Measurements from ENCODE around the gene HECTD1.

Gene HECTD1

DNA sequence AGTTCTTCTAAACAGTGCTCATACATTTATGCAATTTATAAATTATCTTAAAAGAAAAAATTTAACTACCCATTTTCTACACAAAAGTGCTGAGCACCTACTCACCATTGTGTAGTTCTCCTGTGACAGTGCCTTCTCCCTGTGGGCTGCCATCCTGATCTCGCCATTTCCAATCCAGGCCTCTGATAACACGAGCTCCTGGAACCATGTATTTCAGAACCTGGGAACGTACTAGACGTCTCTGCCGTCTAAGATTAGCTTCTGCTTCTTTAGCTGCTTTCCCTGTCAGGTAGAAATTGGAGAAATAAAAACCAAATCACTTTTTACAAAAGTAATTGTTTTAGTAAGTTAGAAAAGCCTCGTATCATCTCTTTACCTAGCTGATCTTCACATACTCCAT lies 74.5 kb downstream of the HECTD1 start:
- TF ChIP-seq, protein P1, sequence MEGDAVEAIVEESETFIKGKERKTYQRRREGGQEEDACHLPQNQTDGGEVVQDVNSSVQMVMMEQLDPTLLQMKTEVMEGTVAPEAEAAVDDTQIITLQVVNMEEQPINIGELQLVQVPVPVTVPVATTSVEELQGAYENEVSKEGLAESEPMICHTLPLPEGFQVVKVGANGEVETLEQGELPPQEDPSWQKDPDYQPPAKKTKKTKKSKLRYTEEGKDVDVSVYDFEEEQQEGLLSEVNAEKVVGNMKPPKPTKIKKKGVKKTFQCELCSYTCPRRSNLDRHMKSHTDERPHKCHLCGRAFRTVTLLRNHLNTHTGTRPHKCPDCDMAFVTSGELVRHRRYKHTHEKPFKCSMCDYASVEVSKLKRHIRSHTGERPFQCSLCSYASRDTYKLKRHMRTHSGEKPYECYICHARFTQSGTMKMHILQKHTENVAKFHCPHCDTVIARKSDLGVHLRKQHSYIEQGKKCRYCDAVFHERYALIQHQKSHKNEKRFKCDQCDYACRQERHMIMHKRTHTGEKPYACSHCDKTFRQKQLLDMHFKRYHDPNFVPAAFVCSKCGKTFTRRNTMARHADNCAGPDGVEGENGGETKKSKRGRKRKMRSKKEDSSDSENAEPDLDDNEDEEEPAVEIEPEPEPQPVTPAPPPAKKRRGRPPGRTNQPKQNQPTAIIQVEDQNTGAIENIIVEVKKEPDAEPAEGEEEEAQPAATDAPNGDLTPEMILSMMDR (IDR thresholded peaks at IDR 0.05; ENCODE audit: low read depth, low read length), result no peak

DNA sequence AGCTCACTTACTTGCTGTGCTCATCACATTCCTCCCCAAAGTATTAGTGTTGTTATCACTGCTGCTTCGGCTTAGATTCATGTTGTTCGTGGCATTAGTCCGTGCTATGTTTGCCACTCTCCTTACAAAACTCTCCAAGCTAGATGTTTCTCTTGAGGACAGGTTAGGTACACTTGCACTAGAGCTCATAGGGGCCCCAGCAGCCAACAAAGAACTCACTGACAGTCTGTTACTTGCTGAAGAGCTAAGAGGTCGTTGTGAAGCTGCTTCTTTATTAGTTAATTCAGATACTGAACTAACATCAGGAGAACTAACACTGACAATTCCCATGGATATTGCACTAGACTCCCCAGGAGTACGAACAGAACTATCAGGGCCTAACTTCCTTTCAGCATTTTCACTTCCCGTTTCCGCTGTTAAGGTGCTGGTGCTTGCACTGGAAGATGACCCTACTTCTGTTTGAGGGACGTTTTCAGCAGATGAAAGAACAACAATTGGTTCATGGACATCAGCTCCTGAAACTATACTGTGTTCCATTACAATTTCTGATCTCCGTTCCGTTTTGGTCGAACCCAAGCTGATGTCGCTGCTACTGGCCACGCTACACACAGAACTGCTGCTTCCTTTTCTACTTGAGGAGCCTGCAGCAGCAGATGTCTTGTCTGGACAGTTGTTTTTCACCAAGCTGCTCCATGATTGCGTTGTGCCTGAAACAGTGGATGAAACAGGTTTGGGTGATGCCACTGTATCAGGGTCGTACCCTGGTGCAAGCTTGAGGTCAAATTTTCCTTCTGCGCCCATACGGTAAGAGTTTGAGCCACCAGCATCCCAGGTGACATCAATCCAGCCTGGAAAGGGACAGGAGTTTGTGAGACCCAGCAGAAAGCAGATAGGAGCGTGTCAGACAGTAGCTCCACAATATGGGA lies 78.7 kb downstream of the HECTD1 start:
- TF ChIP-seq, protein P1 (IDR thresholded peaks at IDR 0.05; ENCODE audit: low read depth, low read length), result no peak
- DNase-seq (ENCODE audit: extremely low read depth, low read depth), result no peak

More for the DNA sequence above, 74.5 kb downstream of the HECTD1 start:
- no peak for DNase-seq (ENCODE audit: extremely low read depth, low read depth)

DNA sequence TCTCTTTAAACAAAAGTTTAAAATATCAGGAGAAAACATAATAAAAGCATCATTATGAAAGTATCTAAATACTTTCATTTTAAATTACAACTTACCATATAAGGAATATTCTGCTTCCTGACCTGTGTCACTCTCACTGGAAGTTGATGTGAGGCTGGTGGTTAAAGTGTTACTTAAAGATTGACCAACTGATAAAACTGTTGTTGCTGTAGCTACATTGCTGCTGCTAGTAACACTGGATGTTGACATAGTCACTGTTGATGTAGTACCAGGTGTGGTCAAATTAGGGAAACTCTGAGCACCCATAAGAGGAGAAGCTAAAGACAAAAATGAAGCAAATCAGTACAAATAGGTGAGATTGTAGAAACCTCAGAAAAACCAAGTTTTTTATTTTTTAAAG lies 79.9 kb downstream of the HECTD1 start:
- DNase-seq (ENCODE audit: extremely low read depth, low read depth), result no peak
- TF ChIP-seq, protein P1 (IDR thresholded peaks at IDR 0.05; ENCODE audit: low read depth, low read length), result no peak

DNA sequence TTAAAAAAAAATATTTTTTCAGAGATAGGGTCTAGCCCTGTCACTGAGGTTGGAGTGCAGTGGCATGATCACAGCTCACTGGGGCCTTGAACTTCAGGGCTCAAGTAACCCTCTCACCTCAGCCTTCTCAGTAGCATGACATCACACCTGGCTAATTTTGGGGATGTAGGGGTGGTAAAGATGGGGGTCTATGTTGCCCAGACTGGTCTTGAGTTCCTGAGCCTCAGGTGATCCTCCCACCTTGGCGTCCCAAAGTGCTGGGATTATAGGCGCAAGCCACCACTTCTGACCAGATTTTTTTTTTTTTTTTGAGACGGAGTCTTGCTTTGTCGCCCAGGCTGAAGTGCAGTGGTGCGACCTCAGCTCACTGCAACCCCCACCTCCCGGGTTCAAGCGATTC lies 80.9 kb downstream of the HECTD1 start:
- no peak for DNase-seq (ENCODE audit: extremely low read depth, low read depth)
- TF ChIP-seq, protein P1 (IDR thresholded peaks at IDR 0.05; ENCODE audit: low read depth, low read length), result no peak

DNA sequence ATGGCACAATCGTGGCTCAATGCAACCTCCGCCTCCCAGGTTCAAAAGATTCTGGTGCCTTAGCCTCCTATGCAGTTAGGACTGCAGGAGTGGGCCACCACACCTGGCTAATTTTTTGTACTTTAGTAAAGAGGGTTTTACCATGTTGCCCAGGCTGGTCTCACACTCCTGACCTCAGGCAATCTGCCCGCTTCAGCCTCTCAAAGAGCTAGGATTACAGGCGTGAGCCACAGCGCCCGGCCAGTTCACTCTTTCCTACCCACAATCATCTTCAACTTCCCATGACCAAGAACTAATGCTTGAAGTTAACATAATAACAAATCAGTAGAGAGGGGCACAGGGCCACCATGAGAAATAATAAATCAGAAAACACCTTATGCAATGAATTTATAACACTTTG lies 82.4 kb downstream of the HECTD1 start:
- DNase-seq (ENCODE audit: extremely low read depth, low read depth), result no peak
- TF ChIP-seq, protein P1 (IDR thresholded peaks at IDR 0.05; ENCODE audit: low read depth, low read length), result no peak

DNA sequence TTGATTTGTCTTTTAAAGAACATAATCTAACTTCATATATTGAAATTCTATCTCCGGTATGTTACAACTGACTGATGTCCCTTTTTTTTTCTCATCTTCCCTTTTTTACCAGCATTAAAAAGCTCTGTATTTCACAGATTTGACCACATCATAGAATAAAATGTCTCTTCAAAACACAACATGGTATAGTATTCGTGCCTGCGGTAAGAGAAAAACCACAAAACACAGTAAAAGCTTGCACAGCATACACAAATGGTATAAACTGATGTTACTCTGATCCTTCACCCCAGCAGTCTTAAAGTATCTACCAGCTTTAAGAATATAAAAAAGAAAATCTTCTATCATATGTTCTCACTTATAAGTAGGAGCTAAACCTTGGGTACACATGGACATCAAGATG lies 83.4 kb downstream of the HECTD1 start:
- DNase-seq (ENCODE audit: extremely low read depth, low read depth), result no peak
- TF ChIP-seq, protein P1 (IDR thresholded peaks at IDR 0.05; ENCODE audit: low read depth, low read length), result no peak

DNA sequence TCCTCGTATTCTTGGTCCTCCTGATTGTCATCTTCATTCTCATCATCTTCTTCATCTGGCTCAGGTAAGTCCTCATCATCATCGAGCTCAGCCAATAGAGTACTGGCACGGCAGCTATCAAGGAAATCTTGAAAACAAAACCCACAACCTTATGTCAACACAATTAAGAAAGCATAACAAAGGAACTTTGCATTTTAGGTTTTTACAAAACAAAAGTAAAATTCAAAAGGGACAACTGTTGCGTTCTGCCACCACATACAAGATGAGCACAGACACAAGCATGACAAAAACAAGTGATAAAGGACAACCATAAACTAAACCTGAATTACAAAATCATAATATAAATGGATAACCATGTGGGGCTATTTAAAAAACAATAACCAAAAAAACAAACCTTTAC lies 84.7 kb downstream of the HECTD1 start:
- no peak for DNase-seq (ENCODE audit: extremely low read depth, low read depth)

More for the DNA sequence above, 84.7 kb downstream of the HECTD1 start:
- TF ChIP-seq, protein P1 (IDR thresholded peaks at IDR 0.05; ENCODE audit: low read depth, low read length), result no peak

Data from AG09319 (cell line).